Measurements from ENCODE around the gene SORBS1.

The SORBS1 gene

GRCh38 chr10:95525033-95525418, 36.1 kb downstream of the SORBS1 start:
- no peak for DNase-seq (ENCODE audit: insufficient read length, low spot score)
- no peak for FAIRE-seq
- TF ChIP-seq POLR2A (IDR thresholded peaks at IDR 0.05; ENCODE audit: low read depth, low read length) = no peak

- DNase-seq (ENCODE audit: insufficient read length, low spot score) (no peak), FAIRE-seq (no peak)
- TF ChIP-seq POLR2A (IDR thresholded peaks at IDR 0.05; ENCODE audit: low read depth, low read length) = no peak
These were observed 36.7 kb downstream of the SORBS1 start for GRCh38 chr10:95524358-95525032.

DNA sequence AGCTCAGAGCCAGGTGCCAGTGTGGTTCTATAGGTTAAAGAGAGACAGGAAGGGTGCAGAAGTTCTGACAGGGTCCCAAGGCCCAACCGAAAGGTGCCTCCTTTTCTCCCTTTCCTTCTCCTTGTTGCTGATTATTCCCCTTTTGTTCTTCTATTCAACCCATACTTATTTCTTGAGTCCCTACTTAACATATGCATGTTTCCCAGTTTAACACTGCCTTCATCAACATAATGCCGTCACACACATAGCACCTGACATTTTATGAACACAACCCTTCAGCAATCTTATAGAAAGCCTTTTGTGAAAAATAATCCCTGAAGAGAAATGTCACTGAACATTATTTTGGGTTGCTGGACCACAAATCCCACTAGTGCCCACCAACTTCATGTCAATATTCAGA, 39.1 kb downstream of the SORBS1 start:
- DNase-seq (ENCODE audit: insufficient read length, low spot score) (no peak), FAIRE-seq (no peak)
- no peak for TF ChIP-seq POLR2A (IDR thresholded peaks at IDR 0.05; ENCODE audit: low read depth, low read length)

- FAIRE-seq = no peak
- TF ChIP-seq POLR2A (IDR thresholded peaks at IDR 0.05; ENCODE audit: low read depth, low read length) = no peak
- DNase-seq (ENCODE audit: insufficient read length, low spot score) = no peak
These were observed 40.6 kb downstream of the SORBS1 start for GRCh38 chr10:95520617-95521016.

GRCh38 chr10:95518455-95519452, 42.4 kb downstream of the SORBS1 start:
- FAIRE-seq = no peak

GRCh38 chr10:95517536-95518454, 43.4 kb downstream of the SORBS1 start:
- DNase-seq (ENCODE audit: insufficient read length, low spot score) (peak; percentile 78), FAIRE-seq (peak; percentile 80)
- no peak for TF ChIP-seq POLR2A (IDR thresholded peaks at IDR 0.05; ENCODE audit: low read depth, low read length)

More at GRCh38 chr10:95518455-95519452, 42.4 kb downstream of the SORBS1 start:
- no peak for TF ChIP-seq POLR2A (IDR thresholded peaks at IDR 0.05; ENCODE audit: low read depth, low read length)
- DNase-seq (ENCODE audit: insufficient read length, low spot score) = no peak

DNA sequence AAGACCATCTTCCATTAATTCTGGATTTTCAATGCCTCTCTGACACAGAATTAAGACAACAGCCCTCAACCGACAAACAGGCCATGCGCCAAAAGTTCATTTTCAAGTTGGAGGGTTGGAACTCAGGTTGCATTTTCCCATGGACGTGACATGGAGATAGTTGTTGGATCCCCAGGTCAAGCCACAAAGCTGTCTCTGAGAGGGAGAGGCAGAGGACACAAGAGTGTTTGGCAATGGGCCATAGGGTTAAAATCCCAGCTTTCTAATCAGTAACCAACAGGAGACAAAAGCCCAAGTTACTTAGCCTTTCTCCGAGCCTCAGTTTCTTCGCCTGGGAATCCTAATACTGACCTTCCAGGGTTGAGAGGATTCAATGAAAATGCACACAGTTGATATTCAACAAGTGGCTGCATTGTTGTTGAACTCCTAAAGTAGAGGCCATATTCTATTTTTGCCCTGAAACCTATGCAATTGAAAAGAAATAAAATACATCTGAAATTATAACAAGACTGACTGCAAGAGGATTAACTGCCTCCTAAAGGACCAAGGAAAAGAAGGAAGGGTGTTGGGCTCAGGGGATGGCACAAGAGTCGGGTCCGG, 44.3 kb downstream of the SORBS1 start:
- no peak for TF ChIP-seq POLR2A (IDR thresholded peaks at IDR 0.05; ENCODE audit: low read depth, low read length)
- DNase-seq (ENCODE audit: insufficient read length, low spot score) = no peak
- no peak for FAIRE-seq

- peak; percentile 83 for FAIRE-seq
- TF ChIP-seq POLR2A (IDR thresholded peaks at IDR 0.05; ENCODE audit: low read depth, low read length) = no peak
- peak; percentile 84 for DNase-seq (ENCODE audit: insufficient read length, low spot score)
These were observed 47.2 kb downstream of the SORBS1 start for GRCh38 chr10:95513941-95514392.

DNA sequence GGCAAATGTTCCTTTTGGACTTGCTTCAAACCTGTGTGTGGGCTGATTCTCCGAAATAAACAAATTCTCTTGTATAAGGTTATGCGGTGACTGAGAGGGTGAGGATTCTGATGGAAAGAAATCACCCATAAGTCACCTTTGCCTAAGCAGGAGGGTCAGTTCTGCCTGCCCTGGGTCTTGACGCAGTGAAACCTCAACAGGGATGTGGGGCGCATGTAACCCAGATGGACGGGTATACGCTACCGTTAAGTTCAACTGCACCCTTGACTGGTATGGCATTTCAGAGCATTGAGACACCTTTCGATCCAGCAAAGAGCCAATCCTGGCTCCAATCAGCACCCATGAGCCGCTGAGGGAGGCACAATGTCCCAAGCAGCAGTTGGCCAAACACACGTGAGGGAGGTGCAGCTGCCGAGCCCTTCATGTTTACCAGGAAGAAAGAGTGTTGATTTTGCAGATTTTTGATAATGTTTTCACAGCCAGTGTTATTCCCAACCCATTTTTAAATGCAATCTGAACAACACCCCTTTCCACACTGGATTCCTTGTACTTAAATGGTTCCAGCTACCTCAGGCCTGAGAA, 48.1 kb downstream of the SORBS1 start:
- FAIRE-seq = no peak
- no peak for TF ChIP-seq POLR2A (IDR thresholded peaks at IDR 0.05; ENCODE audit: low read depth, low read length)
- no peak for DNase-seq (ENCODE audit: insufficient read length, low spot score)

DNA sequence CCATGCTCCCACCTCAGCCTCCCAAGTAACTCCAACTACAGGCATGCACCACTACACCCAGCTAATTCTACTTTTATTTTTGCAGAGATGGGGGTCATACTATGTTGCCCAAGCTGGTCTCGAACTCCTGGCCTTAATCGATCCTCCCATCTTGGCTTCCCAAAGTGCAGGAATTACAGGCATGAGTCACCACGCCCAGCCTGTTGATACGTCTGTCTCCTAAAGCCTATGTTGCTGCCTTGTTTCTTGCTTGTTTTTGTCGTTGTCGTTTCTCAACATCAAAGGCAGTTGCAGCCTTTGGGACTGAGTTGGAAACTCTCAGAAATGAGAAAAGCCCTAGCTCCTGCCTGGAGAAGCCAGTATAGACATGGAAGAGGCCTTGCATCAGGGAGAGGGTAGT, 49.9 kb downstream of the SORBS1 start:
- FAIRE-seq (no peak), DNase-seq (ENCODE audit: insufficient read length, low spot score) (no peak)
- no peak for TF ChIP-seq POLR2A (IDR thresholded peaks at IDR 0.05; ENCODE audit: low read depth, low read length)

GRCh38 chr10:95509251-95509650, 51.9 kb downstream of the SORBS1 start:
- FAIRE-seq = no peak
- no peak for TF ChIP-seq POLR2A (IDR thresholded peaks at IDR 0.05; ENCODE audit: low read depth, low read length)

DNA sequence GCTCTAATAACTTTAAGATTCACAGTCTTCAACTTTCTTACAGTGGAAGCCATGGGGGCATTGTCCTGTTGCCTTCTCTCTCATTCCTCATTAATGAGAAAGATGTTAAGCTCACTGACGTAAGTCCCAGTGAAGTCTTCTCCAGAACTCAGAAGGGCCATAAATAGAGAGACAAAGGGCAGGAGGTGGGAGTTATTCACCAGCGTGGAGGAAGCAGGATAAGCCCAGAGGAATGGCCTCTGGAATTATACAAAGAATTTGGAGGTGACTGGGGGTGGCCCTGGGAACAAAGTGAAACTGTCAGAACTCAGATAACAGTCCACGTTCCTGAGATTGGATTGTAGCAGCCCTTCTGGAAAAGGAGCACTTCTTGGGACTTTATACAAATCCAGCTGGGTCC, 52.4 kb downstream of the SORBS1 start:
- no peak for FAIRE-seq
- DNase-seq (ENCODE audit: insufficient read length, low spot score) = no peak

More at GRCh38 chr10:95509251-95509650, 51.9 kb downstream of the SORBS1 start:
- DNase-seq (ENCODE audit: insufficient read length, low spot score) = no peak

More for the DNA sequence above, 52.4 kb downstream of the SORBS1 start:
- no peak for TF ChIP-seq POLR2A (IDR thresholded peaks at IDR 0.05; ENCODE audit: low read depth, low read length)
